H9 (cell line): Measurements from ENCODE around the gene IMPA2. TPM values are rescaled to one million over a fixed set of nuclear protein-coding genes. Genes with fewer than 3 reads are reported as not detected.

ENCODE experiments used
- DNase-seq: peaks from one replicate; pipeline ENCODE4 v3.0.0-alpha.2; 2017
- H2AFZ ChIP-seq: one replicate; pipeline ENCODE4 v1.6.1; 2013; ENCODE audit warnings: mild to moderate bottlenecking, low read length, control low read depth, moderate library complexity
- H2AK5ac ChIP-seq: 2 replicates; pipeline ENCODE4 v1.6.1; 2013; ENCODE audit warnings: low read length, control low read depth, mixed read lengths; ENCODE audit not compliant: insufficient read length
- H2BK120ac ChIP-seq: one replicate; pipeline ENCODE4 v1.6.1; 2013; ENCODE audit warnings: low read depth, mild to moderate bottlenecking, low read length, control low read depth, inconsistent platforms; ENCODE audit not compliant: poor library complexity, severe bottlenecking
- H2BK12ac ChIP-seq: 2 replicates; pipeline ENCODE4 v1.6.1; 2013; ENCODE audit warnings: low read length, control low read depth, mixed read lengths, low read depth; ENCODE audit not compliant: insufficient read length
- H2BK15ac ChIP-seq: 2 replicates; pipeline ENCODE4 v1.6.1; 2013; ENCODE audit warnings: low read depth, low read length, control low read depth
- H2BK20ac ChIP-seq: one replicate; pipeline ENCODE4 v1.6.1; 2013; ENCODE audit warnings: low read depth, mild to moderate bottlenecking, low read length, control low read depth, inconsistent platforms; ENCODE audit not compliant: poor library complexity, severe bottlenecking
- H2BK5ac ChIP-seq: 2 replicates; pipeline ENCODE4 v1.6.1; 2013; ENCODE audit warnings: low read length, control low read depth, mixed read lengths; ENCODE audit not compliant: insufficient read length
- H3K14ac ChIP-seq: 2 replicates; pipeline ENCODE4 v1.6.1; 2013; ENCODE audit warnings: low read length, control low read depth; ENCODE audit not compliant: insufficient read depth
- H3K18ac ChIP-seq: 2 replicates; pipeline ENCODE4 v1.6.1; 2013; ENCODE audit warnings: low read depth, mild to moderate bottlenecking, mixed read lengths, low read length, control low read depth; ENCODE audit not compliant: insufficient read length
- H3K23ac ChIP-seq: 2 replicates; pipeline ENCODE4 v1.6.1; 2013; ENCODE audit warnings: low read length, control low read depth, mixed read lengths, low read depth; ENCODE audit not compliant: insufficient read length
- H3K23me2 ChIP-seq: 2 replicates; pipeline ENCODE4 v1.6.1; 2013; ENCODE audit warnings: low read depth, mild to moderate bottlenecking, mixed read lengths, low read length, control low read depth; ENCODE audit not compliant: insufficient read length, poor library complexity, severe bottlenecking
- H3K27ac ChIP-seq: 2 replicates; pipeline ENCODE4 v1.5.1; 2013; ENCODE audit warnings: low read length, control low read depth, mixed read lengths, low read depth; ENCODE audit not compliant: insufficient read length
- H3K27me3 ChIP-seq: 2 replicates; pipeline ENCODE4 v1.6.1; 2013; ENCODE audit warnings: low read length, control low read depth, inconsistent platforms; ENCODE audit not compliant: insufficient read depth
- H3K4ac ChIP-seq: 2 replicates; pipeline ENCODE4 v1.6.1; 2013; ENCODE audit warnings: low read depth, mild to moderate bottlenecking, control low read depth, inconsistent platforms, low read length, moderate library complexity
- H3K4me1 ChIP-seq: 2 replicates; pipeline ENCODE4 v1.6.1; 2013; ENCODE audit warnings: low read length, control low read depth, inconsistent platforms; ENCODE audit not compliant: insufficient read depth
- H3K4me2 ChIP-seq: 2 replicates; pipeline ENCODE4 v1.6.1; 2013; ENCODE audit warnings: low read length, control low read depth, mixed read lengths; ENCODE audit not compliant: insufficient read length, insufficient read depth
- H3K56ac ChIP-seq: 2 replicates; pipeline ENCODE4 v1.6.1; 2013; ENCODE audit warnings: low read depth, mild to moderate bottlenecking, mixed read lengths, low read length, control low read depth; ENCODE audit not compliant: insufficient read length
- H3K79me1 ChIP-seq: 2 replicates; pipeline ENCODE4 v1.6.1; 2013; ENCODE audit warnings: low read depth, mild to moderate bottlenecking, moderate library complexity, low read length, control low read depth, inconsistent platforms; ENCODE audit not compliant: insufficient read depth, poor library complexity, severe bottlenecking
- H3K79me2 ChIP-seq: 2 replicates; pipeline ENCODE4 v1.6.1; 2013; ENCODE audit warnings: low read length, control low read depth, inconsistent platforms; ENCODE audit not compliant: insufficient read depth
- H3K9ac ChIP-seq: 2 replicates; pipeline ENCODE4 v1.6.1; 2013; ENCODE audit warnings: low read length, control low read depth, mixed read lengths; ENCODE audit not compliant: insufficient read length; ENCODE audit errors: extremely low read depth
- H3K9me3 ChIP-seq: one replicate; pipeline ENCODE4 v1.6.1; 2013; ENCODE audit warnings: low read depth, low read length, inconsistent platforms; ENCODE audit not compliant: control insufficient read depth
- H3T11ph ChIP-seq: one replicate; pipeline ENCODE4 v1.6.1; 2013; ENCODE audit warnings: mild to moderate bottlenecking, low read length, control low read depth, inconsistent platforms
- H4K20me1 ChIP-seq: one replicate; pipeline ENCODE4 v1.6.1; 2013; ENCODE audit not compliant: control insufficient read depth, insufficient read length, insufficient read depth
- H4K5ac ChIP-seq: 2 replicates; pipeline ENCODE4 v1.6.1; 2013; ENCODE audit warnings: low read depth, mild to moderate bottlenecking, mixed read lengths, low read length, control low read depth; ENCODE audit not compliant: insufficient read length
- H4K8ac ChIP-seq: replicated peaks from 2 replicates; pipeline ENCODE4 v1.6.1; 2013; ENCODE audit warnings: low read length, control low read depth, mixed read lengths, low read depth; ENCODE audit not compliant: insufficient read length
- H4K91ac ChIP-seq: 2 replicates; pipeline ENCODE4 v1.6.1; 2013; ENCODE audit warnings: low read depth, mild to moderate bottlenecking, moderate library complexity, mixed read lengths, low read length, control low read depth; ENCODE audit not compliant: insufficient read length
- H3K27ac Mint-ChIP-seq, 3 experiments: 2 replicates in 2 of 3; 3 replicates in 1 of 3; pipeline ENCODE4 v1.8.0; 2020 to 2021; ENCODE audit warnings: mixed read lengths in 3 of 3, mild to moderate bottlenecking in 1 of 3, moderate library complexity in 1 of 3
- H3K27me3 Mint-ChIP-seq: 2 replicates; pipeline ENCODE4 v1.8.0; 2021; ENCODE audit warnings: low read depth, mild to moderate bottlenecking, moderate library complexity, mixed read lengths
- H3K36me3 Mint-ChIP-seq, 3 experiments: 2 replicates in 2 of 3; 3 replicates in 1 of 3; pipeline ENCODE4 v1.8.0; 2020 to 2021; ENCODE audit warnings: low read depth in 3 of 3, mixed read lengths in 3 of 3; ENCODE audit not compliant: insufficient read depth in 1 of 3
- H3K4me1 Mint-ChIP-seq, 2 experiments: 2 replicates each; pipeline ENCODE4 v1.8.0; 2020; ENCODE audit warnings: mixed read lengths in 2 of 2
- H3K4me3 Mint-ChIP-seq, 2 experiments: 2 replicates in 1 of 2; 3 replicates in 1 of 2; pipeline ENCODE4 v1.8.0; 2020 to 2021; ENCODE audit warnings: mild to moderate bottlenecking in 2 of 2, mixed read lengths in 2 of 2, moderate library complexity in 1 of 2
- H3K9me3 Mint-ChIP-seq, 2 experiments: 2 replicates in 1 of 2; 3 replicates in 1 of 2; pipeline ENCODE4 v1.8.0; 2020; ENCODE audit warnings: mild to moderate bottlenecking in 2 of 2, mixed read lengths in 2 of 2, moderate library complexity in 1 of 2
- WGBS: extraction: QIAGEN DNeasy Blood & Tissue Kit; methylation state at CpG from one replicate; pipeline ENCODE4 v1.1.7; 2013; ENCODE audit warnings: missing lambda C conversion rate, low lambda C conversion rate, mixed read lengths; ENCODE audit not compliant: insufficient read length; ENCODE audit errors: extremely low coverage; 5-methylcytosine and 5-hydroxymethylcytosine counted together
- total RNA-seq: library from RNA; stranded (reverse); gene quantifications from 2 replicates; pipeline ENCODE4 v1.2.1, GENCODE V29; 2021
- TF ChIP-seq, protein P1 (sequence below): fragments of 200-600 bp; sonication (generic); conservative IDR thresholded peaks from 3 replicates; pipeline ENCODE4 v1.8.0; 2021; ENCODE audit warnings: antibody characterized with exemption, mild to moderate bottlenecking

IMPA2 gene
- total RNA-seq, 1 experiment from 2014 or later = 73.8 TPM

DNA sequence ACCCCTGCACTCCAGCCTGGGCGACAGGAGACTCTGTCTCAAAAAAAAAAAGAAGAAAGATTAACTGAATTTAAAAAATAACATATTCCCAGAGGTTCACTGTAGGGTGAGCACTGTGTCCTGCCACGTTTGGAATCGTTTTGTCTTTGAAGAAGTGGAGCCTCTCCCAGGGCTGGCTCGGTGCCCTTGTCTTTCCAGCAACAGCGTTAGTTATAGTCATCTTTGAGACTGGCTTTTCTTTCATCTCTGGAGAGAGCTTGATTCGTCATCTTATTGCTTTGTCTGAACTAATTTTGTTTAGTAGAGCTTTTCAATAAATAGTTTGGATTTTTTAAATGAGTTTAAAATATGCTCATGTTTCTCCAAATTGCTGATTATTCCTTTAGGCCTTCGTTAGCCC, 50.5 kb downstream of the IMPA2 start:
- H3K4ac ChIP-seq = no peak overlapping the region
- H3K14ac ChIP-seq = no peak overlapping the region
- H4K8ac ChIP-seq = no peak overlapping the region
- H2BK15ac ChIP-seq = no peak overlapping the region
- no peak overlapping the region for H3K27ac ChIP-seq
- no peak overlapping the region for H2AFZ ChIP-seq
- Mint-ChIP-seq H3K27ac (no peak overlapping the region; a peak in 1 of 7 replicates), H3K36me3 (peaks cover 23 to 53% (median 49%) of the 10 kb centered on the region in 3 experiments), H3K27me3 (no peaks in the 10 kb centered on the region), H3K4me1 (peaks cover 10 to 11% of the 10 kb centered on the region in 2 experiments), H3K9me3 (no peaks in the 10 kb centered on the region; a peak in 2 of 5 replicates), H3K4me3 (no peak overlapping the region)
- WGBS = no CpG with 5 or more reads among the region's 7 CpGs
- no peak overlapping the region for H3K18ac ChIP-seq
- no peak overlapping the region for H2AK5ac ChIP-seq
- H3K56ac ChIP-seq = no peak overlapping the region
- H4K91ac ChIP-seq = no peak overlapping the region
- no peak overlapping the region for H3K4me2 ChIP-seq
- H2BK12ac ChIP-seq = no peak overlapping the region
- H4K20me1 ChIP-seq = no peaks in the 10 kb centered on the region
- no peak overlapping the region for H2BK120ac ChIP-seq
- H3K4me1 ChIP-seq = no peaks in the 10 kb centered on the region
- H3K79me1 ChIP-seq = no peaks in the 10 kb centered on the region
- TF ChIP-seq, protein P1, sequence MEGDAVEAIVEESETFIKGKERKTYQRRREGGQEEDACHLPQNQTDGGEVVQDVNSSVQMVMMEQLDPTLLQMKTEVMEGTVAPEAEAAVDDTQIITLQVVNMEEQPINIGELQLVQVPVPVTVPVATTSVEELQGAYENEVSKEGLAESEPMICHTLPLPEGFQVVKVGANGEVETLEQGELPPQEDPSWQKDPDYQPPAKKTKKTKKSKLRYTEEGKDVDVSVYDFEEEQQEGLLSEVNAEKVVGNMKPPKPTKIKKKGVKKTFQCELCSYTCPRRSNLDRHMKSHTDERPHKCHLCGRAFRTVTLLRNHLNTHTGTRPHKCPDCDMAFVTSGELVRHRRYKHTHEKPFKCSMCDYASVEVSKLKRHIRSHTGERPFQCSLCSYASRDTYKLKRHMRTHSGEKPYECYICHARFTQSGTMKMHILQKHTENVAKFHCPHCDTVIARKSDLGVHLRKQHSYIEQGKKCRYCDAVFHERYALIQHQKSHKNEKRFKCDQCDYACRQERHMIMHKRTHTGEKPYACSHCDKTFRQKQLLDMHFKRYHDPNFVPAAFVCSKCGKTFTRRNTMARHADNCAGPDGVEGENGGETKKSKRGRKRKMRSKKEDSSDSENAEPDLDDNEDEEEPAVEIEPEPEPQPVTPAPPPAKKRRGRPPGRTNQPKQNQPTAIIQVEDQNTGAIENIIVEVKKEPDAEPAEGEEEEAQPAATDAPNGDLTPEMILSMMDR = no peak
- no peaks in the 10 kb centered on the region for H3K79me2 ChIP-seq
- no peak overlapping the region for H4K5ac ChIP-seq
- H3K23ac ChIP-seq = no peak overlapping the region
- DNase-seq = no peak
- no peak overlapping the region for H3K9ac ChIP-seq
- no peak overlapping the region for H2BK20ac ChIP-seq
- no peaks in the 10 kb centered on the region for H3K9me3 ChIP-seq
- no peaks in the 10 kb centered on the region for H3K23me2 ChIP-seq
- no peaks in the 10 kb centered on the region for H3K27me3 ChIP-seq
- no peak overlapping the region for H2BK5ac ChIP-seq
- no peak overlapping the region for H3T11ph ChIP-seq
